Adrenal gland (tissue), 5 donors: ENCODE results near the gene MNAT1.

Experiments used
- POLR2A ChIP-seq, 2 donors: fragments of 450-650 bp; IDR thresholded peaks; one replicate each; pipeline ENCODE4 v1.6.1; 2017; ENCODE audit warnings: antibody characterized with exemption in 2 of 2, mild to moderate bottlenecking in 2 of 2, moderate library complexity in 1 of 2
- TF ChIP-seq, protein P1 (sequence below), 6 experiments: fragments of 450-650 bp in 4 of 6; fragments of 200-600 bp in 2 of 6; sonication (generic) in 1 of 6; IDR thresholded peaks; 1 replicate in 5 of 6; 2 replicates in 1 of 6; pipeline versions ENCODE4 v1.5.1 to v1.8.0; 2016 to 2021; ENCODE audit warnings: antibody characterized with exemption in 6 of 6, mild to moderate bottlenecking in 2 of 6, moderate library complexity in 1 of 6
- donor health status: DM: no; HTN: no; CAD: no.

DNA sequence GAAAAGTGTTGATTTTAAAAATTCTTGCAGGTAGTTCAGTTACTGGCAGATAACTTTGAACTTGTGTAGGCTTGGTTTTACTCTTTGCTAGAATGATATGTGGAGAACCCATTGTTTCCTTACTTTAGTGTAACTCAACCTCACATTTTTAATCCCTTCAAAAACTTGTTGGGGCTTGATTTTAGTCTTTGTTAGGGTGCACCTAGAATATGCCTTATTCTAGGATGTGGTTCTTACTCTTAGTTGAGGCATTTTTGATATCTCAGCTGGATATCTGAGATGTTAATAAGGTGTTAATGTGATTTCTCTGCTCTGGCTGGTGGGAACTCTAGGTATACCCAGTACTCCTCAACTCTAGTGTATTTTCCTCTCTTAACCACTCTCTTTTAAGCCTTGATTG, 10.0 kb downstream of the MNAT1 start:
- TF ChIP-seq, protein P1, sequence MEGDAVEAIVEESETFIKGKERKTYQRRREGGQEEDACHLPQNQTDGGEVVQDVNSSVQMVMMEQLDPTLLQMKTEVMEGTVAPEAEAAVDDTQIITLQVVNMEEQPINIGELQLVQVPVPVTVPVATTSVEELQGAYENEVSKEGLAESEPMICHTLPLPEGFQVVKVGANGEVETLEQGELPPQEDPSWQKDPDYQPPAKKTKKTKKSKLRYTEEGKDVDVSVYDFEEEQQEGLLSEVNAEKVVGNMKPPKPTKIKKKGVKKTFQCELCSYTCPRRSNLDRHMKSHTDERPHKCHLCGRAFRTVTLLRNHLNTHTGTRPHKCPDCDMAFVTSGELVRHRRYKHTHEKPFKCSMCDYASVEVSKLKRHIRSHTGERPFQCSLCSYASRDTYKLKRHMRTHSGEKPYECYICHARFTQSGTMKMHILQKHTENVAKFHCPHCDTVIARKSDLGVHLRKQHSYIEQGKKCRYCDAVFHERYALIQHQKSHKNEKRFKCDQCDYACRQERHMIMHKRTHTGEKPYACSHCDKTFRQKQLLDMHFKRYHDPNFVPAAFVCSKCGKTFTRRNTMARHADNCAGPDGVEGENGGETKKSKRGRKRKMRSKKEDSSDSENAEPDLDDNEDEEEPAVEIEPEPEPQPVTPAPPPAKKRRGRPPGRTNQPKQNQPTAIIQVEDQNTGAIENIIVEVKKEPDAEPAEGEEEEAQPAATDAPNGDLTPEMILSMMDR (IDR thresholded peaks at IDR 0.05): no peak
- TF ChIP-seq POLR2A (IDR thresholded peaks at IDR 0.05): no peak
